CD14-positive monocyte (primary cell): ENCODE data around the gene MLYCD. TPM values are rescaled to one million over a fixed set of nuclear protein-coding genes. Genes with fewer than 3 reads are reported as not detected.

Source experiments
- DNase-seq, 3 donors: peaks; one replicate each; pipeline ENCODE4 v3.0.0-alpha.2; 2011 to 2022
- H2AFZ ChIP-seq: 2 replicates; pipeline ENCODE4 v1.6.0; 2012; ENCODE audit warnings: mild to moderate bottlenecking, low read depth, low read length, inconsistent platforms; ENCODE audit not compliant: insufficient read depth, poor library complexity, severe bottlenecking
- H3K27ac ChIP-seq, 2 donors: 1 replicate in 1 of 2; 2 replicates in 1 of 2; pipeline ENCODE4 v1.5.1; 2012 to 2013; ENCODE audit warnings: low read length in 2 of 2, control low read depth in 1 of 2, inconsistent platforms in 1 of 2, low read depth in 1 of 2, mild to moderate bottlenecking in 1 of 2
- H3K27me3 ChIP-seq, 2 donors: one replicate each; pipeline versions ENCODE4 v1.6.0 to v1.6.1; 2011 to 2013; ENCODE audit warnings: low read length in 2 of 2; ENCODE audit not compliant: control insufficient read depth in 2 of 2, insufficient read depth in 2 of 2
- H3K36me3 ChIP-seq, 2 donors: replicated peaks in 1 of 2; 1 replicate in 1 of 2; 2 replicates in 1 of 2; pipeline versions ENCODE4 v1.5.1 to v1.6.1; 2012 to 2013; ENCODE audit warnings: low read length in 2 of 2, control low read depth in 1 of 2, inconsistent platforms in 1 of 2, mild to moderate bottlenecking in 1 of 2; ENCODE audit not compliant: insufficient read depth in 2 of 2, control insufficient read depth in 1 of 2
- H3K4me1 ChIP-seq, 2 donors: 1 replicate in 1 of 2; 2 replicates in 1 of 2; pipeline versions ENCODE4 v1.5.1 to v1.6.1; 2012 to 2013; ENCODE audit warnings: low read length in 2 of 2, control low read depth in 1 of 2, inconsistent platforms in 1 of 2, mild to moderate bottlenecking in 1 of 2, moderate library complexity in 1 of 2; ENCODE audit not compliant: insufficient read depth in 2 of 2, control insufficient read depth in 1 of 2
- H3K4me2 ChIP-seq: replicated peaks from 2 replicates; pipeline ENCODE3; 2012; ENCODE audit warnings: low read length, moderate library complexity, mild to moderate bottlenecking; ENCODE audit not compliant: poor library complexity, severe bottlenecking; ENCODE audit errors: extremely low read depth
- H3K4me3 ChIP-seq, 3 experiments: fragments of 200-600 bp in 1 of 3; sonication (generic) in 1 of 3; replicated peaks in 1 of 3; 1 replicate in 2 of 3; 2 replicates in 1 of 3; pipeline ENCODE4 v1.5.1; 2011 to 2013; ENCODE audit warnings: low read length in 3 of 3, mild to moderate bottlenecking in 3 of 3, control low read depth in 2 of 3, low read depth in 2 of 3, inconsistent platforms in 1 of 3, moderate library complexity in 1 of 3
- H3K79me2 ChIP-seq: 2 replicates; pipeline ENCODE4 v1.6.0; 2012; ENCODE audit warnings: mild to moderate bottlenecking, control low read depth, inconsistent platforms, low read length, moderate library complexity; ENCODE audit not compliant: insufficient read depth
- H3K9ac ChIP-seq: 2 replicates; pipeline ENCODE4 v1.6.0; 2017; ENCODE audit warnings: low read length, mild to moderate bottlenecking; ENCODE audit not compliant: insufficient read depth, poor library complexity, severe bottlenecking
- H3K9me3 ChIP-seq, 2 donors: replicated peaks in 1 of 2; 1 replicate in 1 of 2; 2 replicates in 1 of 2; pipeline versions ENCODE4 v1.5.1 to v1.6.1; 2012 to 2013; ENCODE audit warnings: low read length in 2 of 2, control low read depth in 1 of 2; ENCODE audit not compliant: control insufficient read depth in 1 of 2, insufficient read depth in 1 of 2
- H4K20me1 ChIP-seq: 2 replicates; pipeline ENCODE4 v1.6.0; 2012; ENCODE audit warnings: mild to moderate bottlenecking, low read length, control low read depth, moderate library complexity; ENCODE audit not compliant: insufficient read depth
- H3K27ac Mint-ChIP-seq, 7 donors: one replicate each; pipeline ENCODE4 v1.8.0; 2020; ENCODE audit warnings: mild to moderate bottlenecking in 7 of 7, mixed read lengths in 7 of 7, moderate library complexity in 6 of 7, inconsistent platforms in 2 of 7
- H3K27me3 Mint-ChIP-seq, 3 donors: one replicate each; pipeline ENCODE4 v1.8.0; 2021 to 2022; ENCODE audit warnings: low read depth in 3 of 3, mild to moderate bottlenecking in 3 of 3, mixed read lengths in 3 of 3, moderate library complexity in 3 of 3, inconsistent platforms in 1 of 3
- H3K36me3 Mint-ChIP-seq, 2 donors: one replicate each; pipeline ENCODE4 v1.8.0; 2020; ENCODE audit warnings: mixed read lengths in 2 of 2, inconsistent platforms in 1 of 2, mild to moderate bottlenecking in 1 of 2
- H3K4me1 Mint-ChIP-seq: one replicate; pipeline ENCODE4 v1.8.0; 2020; ENCODE audit warnings: mild to moderate bottlenecking, mixed read lengths
- H3K4me3 Mint-ChIP-seq, 2 donors: one replicate each; pipeline ENCODE4 v1.8.0; 2020; ENCODE audit warnings: mild to moderate bottlenecking in 2 of 2, mixed read lengths in 2 of 2, moderate library complexity in 1 of 2
- H3K9me3 Mint-ChIP-seq, 7 donors: one replicate each; pipeline ENCODE4 v1.8.0; 2020 to 2022; ENCODE audit warnings: mixed read lengths in 7 of 7, mild to moderate bottlenecking in 6 of 7, moderate library complexity in 6 of 7, inconsistent platforms in 2 of 7
- WGBS: methylation state at CpG from one replicate; pipeline ENCODE4 v1.1.5; 2013; ENCODE audit warnings: missing lambda C conversion rate; ENCODE audit not compliant: insufficient coverage; 5-methylcytosine and 5-hydroxymethylcytosine counted together
- intact Hi-C, 2 donors: fragments of 100-400 bp; cut with micrococcal nuclease; formaldehyde crosslinking; loops; one replicate each; pipeline versions ENCODE4 v1.15.0 to v1.15.1; 2023
- polyA plus RNA-seq, 3 donors: library from polyadenylated mRNA; depleted of rRNA in 1 of 3; unstranded in 2 of 3; stranded (reverse) in 1 of 3; fragments of 300-500 nt in 2 of 3; fragments of >200 nt in 1 of 3; fragmentation: Illumina TruSeq in 2 of 3; gene quantifications; 1 replicate in 2 of 3; 2 replicates in 1 of 3; pipeline ENCODE4 v1.2.3, GENCODE V29; 2012 to 2021
- TF ChIP-seq, protein P1 (sequence below): fragments of 200-600 bp; IDR thresholded peaks from one replicate; pipeline ENCODE4 v1.8.0; 2022; ENCODE audit warnings: antibody characterized with exemption, mild to moderate bottlenecking

MLYCD gene
- polyA plus RNA-seq, 3 donors: 1.2 to 2.4 (median 1.3) TPM

DNA sequence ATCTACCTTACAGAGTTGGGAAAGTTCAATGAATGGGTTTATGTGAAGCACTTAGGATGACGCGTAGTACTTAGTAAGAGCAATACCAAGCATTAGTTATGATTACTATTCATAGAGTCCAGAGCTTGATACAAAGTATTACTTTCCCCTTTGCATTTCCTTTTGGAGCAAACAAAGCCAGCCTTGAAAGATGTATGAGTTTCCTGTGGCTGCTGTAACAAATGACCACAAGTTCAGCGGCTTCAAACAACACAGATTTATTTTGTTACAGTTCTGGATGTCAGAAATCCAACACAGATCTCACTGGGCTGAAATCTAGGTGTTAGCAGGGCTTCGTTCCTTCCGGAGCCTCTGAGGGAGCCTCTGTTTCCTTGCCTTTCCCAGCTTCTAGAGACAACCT lies 8.6 kb upstream of the MLYCD start:
- Mint-ChIP-seq H3K4me3 (no peak overlapping the region), H3K27ac (no peak overlapping the region), H3K4me1 (no peaks in the 10 kb centered on the region), H3K36me3 (no peaks in the 10 kb centered on the region), H3K27me3 (peaks cover 4 to 10% (median 5%) of the 10 kb centered on the region in 3 donors), H3K9me3 (peaks cover 0 to 20% (median 14%) of the 10 kb centered on the region in 7 donors)
- Histone ChIP-seq H3K27me3 (no peaks in the 10 kb centered on the region), H3K4me1 (no peaks in the 10 kb centered on the region), H3K36me3 (no peaks in the 10 kb centered on the region), H3K27ac (no peak overlapping the region), H3K9me3 (peaks cover 0 to 11% of the 10 kb centered on the region in 2 donors), H3K9ac (no peak overlapping the region), H4K20me1 (no peaks in the 10 kb centered on the region), H3K79me2 (no peaks in the 10 kb centered on the region), H3K4me2 (no peak overlapping the region), H3K4me3 (no peak overlapping the region), H2AFZ (no peak overlapping the region)
- intact Hi-C loops: no loop called here
- no peak for DNase-seq
- TF ChIP-seq, protein P1, sequence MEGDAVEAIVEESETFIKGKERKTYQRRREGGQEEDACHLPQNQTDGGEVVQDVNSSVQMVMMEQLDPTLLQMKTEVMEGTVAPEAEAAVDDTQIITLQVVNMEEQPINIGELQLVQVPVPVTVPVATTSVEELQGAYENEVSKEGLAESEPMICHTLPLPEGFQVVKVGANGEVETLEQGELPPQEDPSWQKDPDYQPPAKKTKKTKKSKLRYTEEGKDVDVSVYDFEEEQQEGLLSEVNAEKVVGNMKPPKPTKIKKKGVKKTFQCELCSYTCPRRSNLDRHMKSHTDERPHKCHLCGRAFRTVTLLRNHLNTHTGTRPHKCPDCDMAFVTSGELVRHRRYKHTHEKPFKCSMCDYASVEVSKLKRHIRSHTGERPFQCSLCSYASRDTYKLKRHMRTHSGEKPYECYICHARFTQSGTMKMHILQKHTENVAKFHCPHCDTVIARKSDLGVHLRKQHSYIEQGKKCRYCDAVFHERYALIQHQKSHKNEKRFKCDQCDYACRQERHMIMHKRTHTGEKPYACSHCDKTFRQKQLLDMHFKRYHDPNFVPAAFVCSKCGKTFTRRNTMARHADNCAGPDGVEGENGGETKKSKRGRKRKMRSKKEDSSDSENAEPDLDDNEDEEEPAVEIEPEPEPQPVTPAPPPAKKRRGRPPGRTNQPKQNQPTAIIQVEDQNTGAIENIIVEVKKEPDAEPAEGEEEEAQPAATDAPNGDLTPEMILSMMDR: no peak
- WGBS: 90% methylated on average over 3 of the region's 5 CpGs

DNA sequence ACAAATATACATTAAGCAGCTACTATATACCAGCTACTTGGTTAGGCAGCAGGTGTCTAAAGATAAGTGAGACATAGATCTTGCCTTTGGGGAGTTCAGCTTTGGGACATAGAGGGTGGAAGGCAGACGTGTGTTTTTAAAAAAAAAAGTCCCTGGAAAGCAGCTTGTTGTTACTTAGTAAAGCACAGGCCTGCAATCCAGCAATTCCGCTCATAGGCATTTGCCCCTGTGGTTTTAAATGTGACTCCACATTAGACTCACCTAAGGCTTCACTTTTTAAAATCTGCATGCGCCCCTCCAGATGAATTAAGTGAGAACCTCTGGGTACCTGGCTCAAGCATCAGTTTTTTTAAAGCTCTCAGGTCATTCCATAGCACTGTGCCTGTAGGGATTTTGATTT lies 7.2 kb upstream of the MLYCD start:
- Histone ChIP-seq H3K9me3 (peaks cover 0 to 11% of the 10 kb centered on the region in 2 donors), H2AFZ (no peak overlapping the region), H3K4me1 (no peaks in the 10 kb centered on the region), H3K36me3 (no peaks in the 10 kb centered on the region), H3K27ac (no peak overlapping the region), H3K4me2 (no peak overlapping the region), H3K9ac (no peak overlapping the region), H3K4me3 (no peak overlapping the region), H4K20me1 (no peaks in the 10 kb centered on the region), H3K79me2 (no peaks in the 10 kb centered on the region), H3K27me3 (no peaks in the 10 kb centered on the region)
- no peaks in the 10 kb centered on the region for H3K36me3 Mint-ChIP-seq
- 80% methylated on average over 1 of the region's 3 CpGs for WGBS
- H3K27ac Mint-ChIP-seq: no peak overlapping the region
- TF ChIP-seq, protein P1: no peak
- no peak for DNase-seq
- peaks cover 3 to 20% (median 7%) of the 10 kb centered on the region in 3 donors for H3K27me3 Mint-ChIP-seq
- intact Hi-C loops: no loop called here
- no peak overlapping the region for H3K4me3 Mint-ChIP-seq
- H3K9me3 Mint-ChIP-seq: peaks cover 0 to 22% (median 14%) of the 10 kb centered on the region in 7 donors
- H3K4me1 Mint-ChIP-seq: no peaks in the 10 kb centered on the region
